ENCODE data around the gene FAM20C. TPM values are rescaled to one million over a fixed set of nuclear protein-coding genes. Genes with fewer than 3 reads are reported as not detected.

The FAM20C gene
- total RNA-seq, 2 donors from 2014 or later: 32.5 to 106 TPM

- no peak overlapping the region for H3K4me3 ChIP-seq
- no peak for ATAC-seq (ENCODE audit: insufficient number of reproducible peaks, low FRiP score, low read depth)
- no peak for TF ChIP-seq CTCF (IDR thresholded peaks at IDR 0.05)
- no peak overlapping the region for H3K27ac ChIP-seq
- peaks cover 38% of the 10 kb centered on the region for H3K36me3 ChIP-seq
- no peaks in the 10 kb centered on the region for H3K27me3 ChIP-seq (replicated peaks; ENCODE audit: insufficient read depth)
- no peaks in the 10 kb centered on the region for H3K9me3 ChIP-seq
- H3K4me1 ChIP-seq (ENCODE audit: control insufficient read depth in 1 of 2, low read depth in 2 of 2): no peaks in the 10 kb centered on the region
- no peak for DNase-seq (ENCODE audit: low spot score)
Observed at GRCh38 chr7:207418-208129, 15.2 kb downstream of the FAM20C start.

GRCh38 chr7:208130-208673 lies 15.8 kb downstream of the FAM20C start:
- TF ChIP-seq CTCF (IDR thresholded peaks at IDR 0.05): no peak

GRCh38 chr7:208816-209215 lies 16.4 kb downstream of the FAM20C start:
- Histone ChIP-seq H3K27me3 (replicated peaks; ENCODE audit: insufficient read depth) (no peaks in the 10 kb centered on the region), H3K27ac (no peak overlapping the region)

More at GRCh38 chr7:208130-208673, 15.8 kb downstream of the FAM20C start:
- no peaks in the 10 kb centered on the region for H3K9me3 ChIP-seq
- H3K4me1 ChIP-seq (ENCODE audit: control insufficient read depth in 1 of 2, low read depth in 2 of 2): no peaks in the 10 kb centered on the region
- ATAC-seq (ENCODE audit: insufficient number of reproducible peaks, low FRiP score, low read depth): no peak
- no peak for DNase-seq (ENCODE audit: low spot score)
- H3K27ac ChIP-seq: no peak overlapping the region
- no peaks in the 10 kb centered on the region for H3K27me3 ChIP-seq (replicated peaks; ENCODE audit: insufficient read depth)
- no peak overlapping the region for H3K4me3 ChIP-seq
- peaks cover 36% of the 10 kb centered on the region for H3K36me3 ChIP-seq

GRCh38 chr7:209416-209815 lies 17.0 kb downstream of the FAM20C start:
- H3K27ac ChIP-seq: no peak overlapping the region

More at GRCh38 chr7:208816-209215, 16.4 kb downstream of the FAM20C start:
- Histone ChIP-seq H3K4me3 (no peak overlapping the region), H3K4me1 (ENCODE audit: control insufficient read depth in 1 of 2, low read depth in 2 of 2) (no peaks in the 10 kb centered on the region), H3K9me3 (no peaks in the 10 kb centered on the region), H3K36me3 (peaks cover 30% of the 10 kb centered on the region)
- no peak for DNase-seq (ENCODE audit: low spot score)
- no peak for ATAC-seq (ENCODE audit: insufficient number of reproducible peaks, low FRiP score, low read depth)
- no peak for TF ChIP-seq CTCF (IDR thresholded peaks at IDR 0.05)

More at GRCh38 chr7:209416-209815, 17.0 kb downstream of the FAM20C start:
- peaks cover 25% of the 10 kb centered on the region for H3K36me3 ChIP-seq
- H3K27me3 ChIP-seq (replicated peaks; ENCODE audit: insufficient read depth): no peaks in the 10 kb centered on the region
- TF ChIP-seq CTCF (IDR thresholded peaks at IDR 0.05): no peak
- DNase-seq (ENCODE audit: low spot score) (no peak), ATAC-seq (ENCODE audit: insufficient number of reproducible peaks, low FRiP score, low read depth) (no peak)
- no peaks in the 10 kb centered on the region for H3K9me3 ChIP-seq
- H3K4me1 ChIP-seq (ENCODE audit: control insufficient read depth in 1 of 2, low read depth in 2 of 2): peaks cover 0 to under 1% of the 10 kb centered on the region in 2 donors
- H3K4me3 ChIP-seq: no peak overlapping the region
